ENCODE measurements around the gene SCGB2A2. TPM values are rescaled to one million over a fixed set of nuclear protein-coding genes. Genes with fewer than 3 reads are reported as not detected.

The SCGB2A2 gene
- total RNA-seq, 2 donors from 2014 or later, result not detected

GRCh38 chr11:62238151-62238550 is 31.8 kb upstream of the SCGB2A2 start:
- Histone ChIP-seq H3K36me3 (ENCODE audit: control insufficient read depth, insufficient read depth, low read length) (no peaks in the 10 kb centered on the region), H3K9ac (ENCODE audit: extremely low read depth, low read length, poor library complexity, severe bottlenecking) (no peak overlapping the region), H3K4me3 (ENCODE audit: low read length) (no peak overlapping the region), H3K4me1 (ENCODE audit: control insufficient read depth, insufficient read depth, low read length) (no peaks in the 10 kb centered on the region), H3K9me3 (ENCODE audit: control insufficient read depth, low read length) (no peaks in the 10 kb centered on the region), H3K27ac (ENCODE audit: low read depth, low read length) (no peak overlapping the region), H3K27me3 (ENCODE audit: control insufficient read depth, insufficient read depth, low read length, poor library complexity, severe bottlenecking) (peaks cover 47% of the 10 kb centered on the region)
- 98 to 100% methylated on average over 1 to 4 of the region's 4 CpGs for WGBS, 2 experiments (ENCODE audit: insufficient coverage in 1 of 2, insufficient read length in 1 of 2)
- H3K36me3 Mint-ChIP-seq (ENCODE audit: low read depth), result no peaks in the 10 kb centered on the region
- H3K4me1 Mint-ChIP-seq, result peaks cover 7% of the 10 kb centered on the region
- no peak overlapping the region for H3K4me3 Mint-ChIP-seq
- TF ChIP-seq CTCF (conservative IDR thresholded peaks at IDR 0.05), result no peak
- H3K27me3 Mint-ChIP-seq (ENCODE audit: insufficient read depth), result peaks cover 10% of the 10 kb centered on the region
- H3K27ac Mint-ChIP-seq, result no peak overlapping the region
- H3K9me3 Mint-ChIP-seq, result no peaks in the 10 kb centered on the region
- DNase-seq, result no peak

GRCh38 chr11:62241095-62241494 is 28.9 kb upstream of the SCGB2A2 start:
- 94 to 100% methylated on average over 1 to 2 of the region's 3 CpGs for WGBS, 2 experiments (ENCODE audit: insufficient coverage in 1 of 2, insufficient read length in 1 of 2)
- TF ChIP-seq CTCF (conservative IDR thresholded peaks at IDR 0.05), result no peak
- no peak overlapping the region for H3K27ac Mint-ChIP-seq
- Histone ChIP-seq H3K27ac (ENCODE audit: low read depth, low read length) (no peak overlapping the region), H3K4me3 (ENCODE audit: low read length) (no peak overlapping the region), H3K4me1 (ENCODE audit: control insufficient read depth, insufficient read depth, low read length) (no peaks in the 10 kb centered on the region), H3K9me3 (ENCODE audit: control insufficient read depth, low read length) (no peaks in the 10 kb centered on the region), H3K36me3 (ENCODE audit: control insufficient read depth, insufficient read depth, low read length) (no peaks in the 10 kb centered on the region), H3K27me3 (ENCODE audit: control insufficient read depth, insufficient read depth, low read length, poor library complexity, severe bottlenecking) (peaks cover 21% of the 10 kb centered on the region), H3K9ac (ENCODE audit: extremely low read depth, low read length, poor library complexity, severe bottlenecking) (no peak overlapping the region)
- no peak for DNase-seq
- H3K27me3 Mint-ChIP-seq (ENCODE audit: insufficient read depth), result peaks cover 10% of the 10 kb centered on the region
- H3K4me1 Mint-ChIP-seq, result peaks cover 7% of the 10 kb centered on the region
- H3K9me3 Mint-ChIP-seq, result no peaks in the 10 kb centered on the region
- H3K36me3 Mint-ChIP-seq (ENCODE audit: low read depth), result no peaks in the 10 kb centered on the region
- no peak overlapping the region for H3K4me3 Mint-ChIP-seq

DNA sequence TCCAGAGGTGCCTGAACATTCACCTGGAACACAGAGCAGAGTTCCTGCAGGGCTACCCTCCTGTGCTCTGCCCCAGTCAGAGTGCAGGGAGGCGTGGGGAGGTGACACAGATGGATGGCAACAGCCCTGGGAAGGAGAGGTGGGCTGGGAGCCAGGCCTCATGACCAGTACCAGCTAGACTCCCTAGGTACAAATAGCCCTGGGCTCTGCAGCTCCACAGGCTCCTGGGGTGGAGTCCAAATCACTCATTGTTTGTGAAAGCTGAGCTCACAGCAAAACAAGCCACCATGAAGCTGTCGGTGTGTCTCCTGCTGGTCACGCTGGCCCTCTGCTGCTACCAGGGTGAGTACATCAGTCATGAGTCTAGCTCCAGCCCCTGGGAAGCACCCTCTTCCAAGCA is 27.9 kb upstream of the SCGB2A2 start, which contains the start of gene SCGB1D2:
SCGB1D2 (plus strand) TSS at position 219 of the 400 bp plus-strand sequence; CDS start at position 288, 69 bp downstream.
- no peak within 1 kb of the TSS for H3K4me3 Mint-ChIP-seq
- H3K9me3 ChIP-seq (ENCODE audit: control insufficient read depth, low read length), result no peaks in the 10 kb centered on the region
- WGBS, 2 experiments (ENCODE audit: insufficient coverage in 1 of 2, insufficient read length in 1 of 2), result 42 to 60% methylated on average over 2 to 3 of the region's 3 CpGs
- H3K4me1 ChIP-seq (ENCODE audit: control insufficient read depth, insufficient read depth, low read length), result no peaks in the 10 kb centered on the region
- DNase-seq, result peak; percentile 79
- no peaks in the 10 kb centered on the region for H3K36me3 ChIP-seq (ENCODE audit: control insufficient read depth, insufficient read depth, low read length)
- H3K27ac Mint-ChIP-seq, result no peak within 1 kb of the TSS
- peak; percentile 39 for TF ChIP-seq CTCF (conservative IDR thresholded peaks at IDR 0.05)
- peaks cover 10% of the 10 kb centered on the region for H3K27me3 Mint-ChIP-seq (ENCODE audit: insufficient read depth)
- peaks cover 13% of the 10 kb centered on the region for H3K27me3 ChIP-seq (ENCODE audit: control insufficient read depth, insufficient read depth, low read length, poor library complexity, severe bottlenecking)
- no peaks in the 10 kb centered on the region for H3K36me3 Mint-ChIP-seq (ENCODE audit: low read depth)
- H3K9me3 Mint-ChIP-seq, result no peaks in the 10 kb centered on the region
- no peak within 1 kb of the TSS for H3K27ac ChIP-seq (ENCODE audit: low read depth, low read length)
- no peak within 1 kb of the TSS for H3K4me3 ChIP-seq (ENCODE audit: low read length)
- H3K9ac ChIP-seq (ENCODE audit: extremely low read depth, low read length, poor library complexity, severe bottlenecking), result no peak within 1 kb of the TSS
- peaks cover 7% of the 10 kb centered on the region for H3K4me1 Mint-ChIP-seq

Measured in endodermal cell (in vitro differentiated cells).